Hepatic stellate cell (primary cell): Measurements from ENCODE around the gene NR5A2.

ENCODE experiments used
- DNase-seq: peaks from one replicate; pipeline ENCODE4 v3.0.0; 2011; ENCODE audit warnings: low spot score

Gene NR5A2

GRCh38 chr1:200206340-200206739 is 178.8 kb downstream of the NR5A2 start:
- peak; percentile 32 for DNase-seq

DNA sequence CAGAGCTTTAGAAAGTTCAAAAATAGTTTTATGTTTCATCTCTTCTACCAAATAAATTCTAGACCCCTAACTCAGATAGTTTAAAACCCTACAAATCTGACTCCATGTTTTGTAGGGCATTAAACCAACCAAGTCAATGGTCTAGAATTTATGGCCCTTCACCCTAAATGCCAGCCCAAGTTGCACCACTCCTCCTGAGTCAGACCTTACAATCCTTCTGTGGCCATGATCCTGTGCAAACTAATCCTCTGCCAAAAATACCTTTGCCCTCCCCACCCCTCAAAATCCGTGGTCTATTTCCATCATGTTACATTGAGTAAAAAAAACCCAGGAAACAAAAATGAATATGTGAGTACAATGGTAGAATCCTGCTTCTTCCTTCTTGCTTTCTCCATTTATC is 179.3 kb downstream of the NR5A2 start:
- DNase-seq = no peak

DNA sequence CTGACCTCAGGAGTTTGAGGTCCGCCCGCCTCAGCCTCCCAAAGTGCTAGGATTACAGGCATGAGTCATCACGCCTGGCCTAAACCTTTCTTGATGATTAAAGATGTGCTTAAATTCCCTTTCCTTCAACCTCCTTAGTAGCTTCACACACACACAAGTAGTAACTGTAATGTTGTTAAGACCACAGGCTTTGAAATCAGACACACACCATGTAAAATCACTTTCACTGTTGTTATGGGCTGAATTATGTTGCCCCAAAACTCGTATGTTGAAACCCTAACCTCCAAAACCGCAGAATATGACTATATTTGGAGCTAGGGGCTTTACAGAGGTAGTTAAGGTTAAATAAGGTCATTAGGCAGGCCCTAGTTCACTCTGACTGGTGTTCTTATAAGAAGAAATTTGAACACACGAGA is 180.2 kb downstream of the NR5A2 start:
- DNase-seq = no peak

- DNase-seq = no peak
Observed at GRCh38 chr1:200211157-200211556, 183.6 kb downstream of the NR5A2 start.

DNA sequence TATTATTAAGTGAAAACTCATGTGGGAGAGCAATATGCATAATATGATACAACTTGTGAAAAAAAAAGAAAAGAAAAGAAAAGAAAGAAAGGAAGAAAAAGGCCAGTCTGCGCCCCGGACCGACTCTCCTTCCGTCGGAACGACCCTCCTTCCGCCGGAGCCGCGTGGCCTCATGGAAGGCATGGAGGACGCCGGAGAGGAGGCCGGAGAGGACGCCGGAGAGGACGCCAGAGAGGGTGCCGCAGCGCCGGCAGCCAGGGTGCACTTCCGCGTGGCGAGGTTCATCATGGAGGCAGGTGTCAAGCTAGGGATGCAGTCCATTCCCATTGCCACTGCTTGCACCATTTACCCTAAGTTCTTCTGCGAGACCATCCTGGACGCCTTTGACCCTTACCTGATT is 185.9 kb downstream of the NR5A2 start:
- DNase-seq = no peak

DNA sequence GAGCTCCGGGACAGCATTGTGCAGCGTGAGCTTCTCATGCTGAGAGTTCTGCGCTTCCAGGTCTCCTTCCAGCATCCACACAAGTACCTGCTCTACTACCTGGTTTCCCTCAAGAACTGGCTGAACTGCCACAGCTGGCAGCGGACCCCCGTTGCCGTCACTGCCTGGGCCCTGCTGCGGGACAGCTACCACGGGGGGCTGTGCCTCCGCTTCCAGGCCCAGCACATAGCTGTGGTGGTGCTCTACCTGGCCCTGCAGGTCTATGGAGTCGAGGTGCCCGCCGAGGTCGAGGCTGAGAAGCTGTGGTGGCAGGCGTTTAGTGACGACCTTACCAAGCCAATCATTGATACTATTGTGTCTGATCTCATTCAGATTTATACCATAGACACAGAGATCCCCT is 186.4 kb downstream of the NR5A2 start:
- DNase-seq = no peak

DNA sequence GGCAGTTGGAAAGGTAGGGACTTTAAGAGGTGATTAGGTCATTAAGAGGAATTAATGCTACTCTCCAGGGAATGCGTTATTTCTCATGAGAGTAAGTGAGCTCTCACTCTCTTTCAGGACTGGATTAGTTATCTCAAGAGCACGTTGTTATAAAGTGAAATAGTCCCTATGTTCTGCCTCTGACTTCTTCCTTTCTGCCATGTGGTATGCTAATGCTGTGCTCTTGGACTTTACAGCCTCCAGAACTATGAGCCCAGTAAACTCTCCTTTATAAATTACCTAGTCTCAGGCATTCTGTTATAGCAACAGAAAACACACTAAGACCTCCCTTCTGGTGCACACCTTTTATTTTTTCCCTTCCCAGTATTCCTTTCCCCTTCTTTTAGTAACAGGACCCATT is 187.8 kb downstream of the NR5A2 start:
- DNase-seq = no peak

- DNase-seq = no peak
Observed at GRCh38 chr1:200217703-200218102, 190.2 kb downstream of the NR5A2 start.

DNA sequence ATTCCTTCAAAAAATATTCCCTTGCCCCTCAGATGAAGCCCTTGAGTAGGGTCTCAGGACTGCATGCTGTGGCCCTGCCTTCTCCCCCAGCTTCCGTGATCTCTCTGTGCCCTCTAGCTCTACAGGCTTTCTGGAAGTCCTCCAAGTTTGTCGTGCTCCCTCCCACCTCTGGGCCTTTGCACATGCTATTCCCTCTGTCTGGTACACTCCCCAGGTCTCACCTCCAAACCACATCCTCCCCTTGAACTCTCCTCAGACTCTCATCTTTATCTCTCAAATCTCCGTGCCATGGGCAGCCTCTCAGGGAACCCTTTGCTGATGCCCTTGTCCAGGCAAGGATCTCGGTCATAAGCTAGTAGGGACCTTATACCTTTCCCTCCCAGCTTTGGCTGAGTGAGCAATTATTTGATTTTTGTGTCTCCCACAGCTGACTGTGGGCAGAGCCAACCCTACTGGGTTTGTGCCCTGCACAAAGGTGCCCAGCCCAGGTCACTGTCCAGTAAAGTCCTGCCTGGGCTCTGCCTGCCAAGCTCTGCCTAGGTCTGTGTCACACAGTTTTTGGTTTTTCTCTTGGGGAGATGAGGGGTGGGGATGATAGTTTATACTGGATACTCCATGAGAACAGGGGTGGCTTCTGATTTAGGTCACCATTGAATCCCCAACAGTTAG is 194.2 kb downstream of the NR5A2 start:
- DNase-seq = no peak

GRCh38 chr1:200223207-200223606 is 195.7 kb downstream of the NR5A2 start:
- no peak for DNase-seq

DNA sequence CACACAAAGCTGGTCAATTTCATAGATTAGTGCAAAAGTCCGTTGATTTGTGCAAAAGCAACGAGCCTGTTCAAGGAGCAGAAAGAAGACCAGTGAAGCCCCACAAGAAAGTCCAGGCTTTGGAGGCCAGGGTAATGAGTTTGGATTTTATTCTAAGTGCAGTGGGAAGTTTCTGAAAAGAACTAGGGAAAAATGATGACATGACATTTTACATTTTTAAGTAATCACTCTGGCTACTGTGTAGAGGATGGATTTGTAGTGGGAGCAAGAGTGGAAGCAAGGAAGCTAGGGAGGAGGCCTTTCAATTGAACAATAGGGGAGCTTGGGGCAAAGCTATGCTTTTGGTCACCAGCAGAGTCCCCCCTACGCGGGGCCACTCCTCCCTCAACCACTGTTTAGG is 196.1 kb downstream of the NR5A2 start:
- no peak for DNase-seq

DNA sequence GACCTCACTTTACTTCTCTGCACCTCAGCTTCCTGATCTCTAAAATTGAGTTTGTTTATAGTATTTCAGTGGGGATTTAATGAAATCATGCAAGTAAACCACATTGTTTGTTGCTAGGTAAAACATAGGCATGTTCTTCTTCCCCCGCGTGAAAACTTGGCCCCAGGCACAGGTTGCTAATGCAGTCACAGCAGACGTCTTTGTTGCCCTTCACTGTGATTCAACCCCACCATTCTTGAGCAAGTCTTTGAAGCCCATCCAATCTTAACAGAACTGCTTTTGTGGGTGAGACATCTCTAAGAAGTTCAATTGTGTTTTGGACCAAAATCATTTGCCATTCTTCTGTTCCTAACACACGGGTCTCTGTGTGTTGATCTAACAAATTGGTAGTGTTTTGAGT is 196.8 kb downstream of the NR5A2 start:
- no peak for DNase-seq

DNA sequence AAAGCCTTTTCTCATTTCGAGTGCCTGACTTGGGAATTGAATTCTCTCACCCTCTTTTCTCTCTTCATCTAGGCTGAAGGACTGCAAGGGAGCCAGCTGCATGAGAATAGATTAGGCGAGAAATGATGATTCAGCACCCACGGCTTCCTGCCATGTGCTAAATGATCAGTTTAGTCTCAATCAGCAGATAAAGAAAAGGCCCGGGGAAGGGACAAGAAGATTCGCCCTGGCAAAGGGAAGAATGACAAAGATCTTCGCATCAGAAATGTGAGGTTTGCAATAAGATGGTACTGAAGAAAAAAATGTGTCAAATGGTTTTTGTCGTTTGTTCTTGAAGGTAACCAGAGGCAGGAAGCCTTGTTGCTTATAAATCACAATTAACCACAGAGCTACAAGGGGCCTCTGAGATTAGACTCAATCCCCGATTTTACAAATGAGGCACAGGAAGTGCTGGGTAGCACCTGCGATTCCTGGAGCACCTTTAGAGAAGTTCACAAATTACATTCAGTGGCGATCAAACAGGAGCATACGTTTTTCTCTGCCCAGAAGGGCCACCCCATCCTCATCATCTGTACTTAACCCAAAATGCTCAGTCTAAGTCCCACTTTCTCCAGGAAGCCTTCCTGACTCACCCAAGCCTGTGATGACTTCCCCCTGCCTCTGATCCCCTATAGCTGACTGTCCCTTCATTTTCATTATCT is 198.9 kb downstream of the NR5A2 start:
- DNase-seq = no peak

DNA sequence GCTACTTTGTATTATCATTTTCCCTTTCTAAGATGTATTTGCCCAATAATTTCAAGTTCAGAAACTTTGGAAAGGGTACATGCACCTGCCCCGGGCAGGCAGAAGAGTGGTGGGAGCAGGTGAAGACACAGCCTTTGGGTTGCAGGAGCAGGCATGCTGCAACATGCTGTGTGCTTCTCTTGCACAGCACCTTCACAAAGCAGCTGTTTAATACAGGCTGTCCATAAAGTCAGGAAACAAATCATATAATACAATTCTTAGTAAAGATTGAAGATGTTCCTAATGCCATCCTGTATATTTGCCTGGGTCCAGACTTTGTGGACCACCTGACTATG is 199.4 kb downstream of the NR5A2 start:
- DNase-seq = no peak
